ENCODE results near the gene NEUROG1.
"Not testable (repeated sequence)": the region's sequence is repeated elsewhere in the genome, so short reads cannot be mapped to it uniquely, and the experiment has no call there.

Gene NEUROG1

GRCh38 chr5:135537271-135537670, 1.5 kb upstream of the NEUROG1 start:
- DNase-seq (ENCODE audit: low spot score) = no peak

- no peak for DNase-seq (ENCODE audit: low spot score)
Measured at GRCh38 chr5:135535420-135535819, 344 bp downstream of the NEUROG1 start.

- no peak for DNase-seq (ENCODE audit: low spot score)
Measured at GRCh38 chr5:135534609-135535419, 950 bp downstream of the NEUROG1 start.

- no peak for DNase-seq (ENCODE audit: low spot score)
Measured at GRCh38 chr5:135533794-135534193, 2.0 kb downstream of the NEUROG1 start.

- no peak for DNase-seq (ENCODE audit: low spot score)
Measured at GRCh38 chr5:135533334-135533733, 2.4 kb downstream of the NEUROG1 start.

- not testable (repeated sequence) for DNase-seq (ENCODE audit: low spot score)
Measured at GRCh38 chr5:135529576-135529975, 6.2 kb downstream of the NEUROG1 start.

- DNase-seq (ENCODE audit: low spot score) = no peak
Measured at GRCh38 chr5:135526924-135527323, 8.8 kb downstream of the NEUROG1 start.

- DNase-seq (ENCODE audit: low spot score) = no peak
Measured at GRCh38 chr5:135521964-135522363, 13.8 kb downstream of the NEUROG1 start.

GRCh38 chr5:135517631-135518030, 18.1 kb downstream of the NEUROG1 start:
- no peak for DNase-seq (ENCODE audit: low spot score)

- no peak for DNase-seq (ENCODE audit: low spot score)
Measured at GRCh38 chr5:135514116-135514515, 21.6 kb downstream of the NEUROG1 start.

- DNase-seq (ENCODE audit: low spot score) = no peak
Measured at GRCh38 chr5:135511761-135512575, 23.8 kb downstream of the NEUROG1 start.

- no peak for DNase-seq (ENCODE audit: low spot score)
Measured at GRCh38 chr5:135509995-135510394, 25.8 kb downstream of the NEUROG1 start.

GRCh38 chr5:135508496-135509005, 27.2 kb downstream of the NEUROG1 start:
- no peak for DNase-seq (ENCODE audit: low spot score)

- DNase-seq (ENCODE audit: low spot score) = no peak
Measured at GRCh38 chr5:135505973-135506372, 29.8 kb downstream of the NEUROG1 start.

- no peak for DNase-seq (ENCODE audit: low spot score)
Measured at GRCh38 chr5:135504376-135504775, 31.4 kb downstream of the NEUROG1 start.

GRCh38 chr5:135503871-135504270, 31.9 kb downstream of the NEUROG1 start:
- no peak for DNase-seq (ENCODE audit: low spot score)

- DNase-seq (ENCODE audit: low spot score) = no peak
Measured at GRCh38 chr5:135502836-135503520, 32.8 kb downstream of the NEUROG1 start.

GRCh38 chr5:135501965-135502364, 33.8 kb downstream of the NEUROG1 start:
- no peak for DNase-seq (ENCODE audit: low spot score)

- no peak for DNase-seq (ENCODE audit: low spot score)
Measured at GRCh38 chr5:135498637-135498995, 37.1 kb downstream of the NEUROG1 start.

GRCh38 chr5:135497971-135498636, 37.7 kb downstream of the NEUROG1 start:
- DNase-seq (ENCODE audit: low spot score) = no peak

GRCh38 chr5:135495531-135495930, 40.2 kb downstream of the NEUROG1 start:
- DNase-seq (ENCODE audit: low spot score) = not testable (repeated sequence)

- no peak for DNase-seq (ENCODE audit: low spot score)
Measured at GRCh38 chr5:135494196-135494595, 41.6 kb downstream of the NEUROG1 start.

Data from SW480 (cell line).